PFSK-1 (cell line): ENCODE data around the gene HSF5.
A peak's percentile ranks its signal among the peaks of the same experiment; 100 is the strongest.

Experiments used
- FOXP2 ChIP-seq: optimal IDR thresholded peaks from 2 replicates; pipeline ENCODE3; 2011; ENCODE audit warnings: borderline replicate concordance, control low read depth, inconsistent platforms; ENCODE audit not compliant: insufficient read depth; ENCODE audit errors: extremely low read length, extremely low read depth
- POLR2AphosphoS5 ChIP-seq: IDR thresholded peaks from 2 replicates; pipeline ENCODE4 v1.6.1; 2012; ENCODE audit warnings: low read depth, mild to moderate bottlenecking, control low read depth, low read length, moderate library complexity
- REST ChIP-seq, 2 experiments: IDR thresholded peaks; 2 replicates each; pipeline versions ENCODE4 v1.6.1 to v1.8.0; 2011 to 2012; ENCODE audit warnings: low read depth in 2 of 2, low read length in 2 of 2, control low read depth in 1 of 2, inconsistent platforms in 1 of 2, mild to moderate bottlenecking in 1 of 2, moderate library complexity in 1 of 2; ENCODE audit not compliant: insufficient read depth in 1 of 2
- SIN3A ChIP-seq: IDR thresholded peaks from 2 replicates; pipeline ENCODE4 v1.6.1; 2012; ENCODE audit warnings: mild to moderate bottlenecking, low read length, moderate library complexity, borderline replicate concordance; ENCODE audit not compliant: insufficient read depth
- TAF1 ChIP-seq: IDR thresholded peaks from 2 replicates; pipeline ENCODE4 v1.6.1; 2012; ENCODE audit warnings: low read length, control low read depth, borderline replicate concordance; ENCODE audit not compliant: insufficient read depth

Gene HSF5

GRCh38 chr17:58514770-58515157 lies 26.6 kb upstream of the HSF5 start:
- TF ChIP-seq REST (IDR thresholded peaks at IDR 0.05; ENCODE audit: insufficient read depth in 1 of 2, low read depth in 2 of 2, low read length in 2 of 2), result no peak
- TF ChIP-seq TAF1, result no peak
- no peak for TF ChIP-seq POLR2AphosphoS5
- TF ChIP-seq FOXP2, result no peak
- TF ChIP-seq SIN3A, result no peak

GRCh38 chr17:58513965-58514769 lies 26.0 kb upstream of the HSF5 start, which contains the start of gene MTMR4:
TSS of gene MTMR4 (minus strand) at chr17:58514638. CDS start at chr17:58514407, 231 bp downstream.
- TF ChIP-seq POLR2AphosphoS5 (0 out of 2 replicates have a peak, but pooled peaks have one; percentile 36), FOXP2 (no peak)

- 0 out of 2 replicates have a peak, but pooled peaks have one; percentile 12 for TF ChIP-seq POLR2AphosphoS5
- no peak for TF ChIP-seq TAF1
These were observed 25.2 kb upstream of the HSF5 start for GRCh38 chr17:58513267-58513964.

GRCh38 chr17:58510075-58510474 lies 21.9 kb upstream of the HSF5 start:
- no peak for TF ChIP-seq POLR2AphosphoS5
- TF ChIP-seq SIN3A, result no peak
- no peak for TF ChIP-seq REST (IDR thresholded peaks at IDR 0.05; ENCODE audit: insufficient read depth in 1 of 2, low read depth in 2 of 2, low read length in 2 of 2)
- TF ChIP-seq TAF1, result no peak
- TF ChIP-seq FOXP2, result no peak

GRCh38 chr17:58508341-58509067 lies 20.3 kb upstream of the HSF5 start:
- TF ChIP-seq POLR2AphosphoS5, result no peak
- TF ChIP-seq SIN3A, result no peak
- no peak for TF ChIP-seq REST (IDR thresholded peaks at IDR 0.05; ENCODE audit: insufficient read depth in 1 of 2, low read depth in 2 of 2, low read length in 2 of 2)
- no peak for TF ChIP-seq FOXP2
- TF ChIP-seq TAF1, result no peak

- no peak for TF ChIP-seq FOXP2
- no peak for TF ChIP-seq REST (IDR thresholded peaks at IDR 0.05; ENCODE audit: insufficient read depth in 1 of 2, low read depth in 2 of 2, low read length in 2 of 2)
- no peak for TF ChIP-seq SIN3A
- no peak for TF ChIP-seq POLR2AphosphoS5
- no peak for TF ChIP-seq TAF1
These were observed 19.0 kb upstream of the HSF5 start for GRCh38 chr17:58507123-58507634.
